ENCODE results near the gene WDR44. TPM values are rescaled to one million over a fixed set of nuclear protein-coding genes. Genes with fewer than 3 reads are reported as not detected.

Gene WDR44
- total and polyA plus RNA-seq, 2 of the 4 experiments (the other 2 are of a cell fraction): 10.0 to 11.8 TPM

- no peak overlapping the region for H2BK20ac ChIP-seq (ENCODE audit: low read depth, low read length)
- ChIA-PET CTCF (no interaction called here), POLR2A (ENCODE audit: unreplicated experiment) (no interaction called here)
- H2AFZ ChIP-seq (replicated peaks; ENCODE audit: low read length, poor library complexity): no peak overlapping the region
- H2AK9ac ChIP-seq (replicated peaks; ENCODE audit: low read depth, low read length, poor library complexity): no peak overlapping the region
- TF ChIP-seq MAFK (IDR thresholded peaks at IDR 0.05; ENCODE audit: low read depth, low read length): peak; percentile 39
- no peak for TF ChIP-seq BHLHE40 (IDR thresholded peaks at IDR 0.05; ENCODE audit: low read depth, low read length)
- no peak overlapping the region for H3K9ac ChIP-seq (ENCODE audit: low read depth, low read length)
- in situ Hi-C loops (cut with MboI; ENCODE audit: low sequenced_read_pairs) (no loop called here), dilution Hi-C loops (cut with HindIII; ENCODE audit: low sequenced_read_pairs, unreplicated experiment) (no loop called here), intact Hi-C loops (cut with micrococcal nuclease) (no loop called here)
- H2BK120ac ChIP-seq (ENCODE audit: low read depth, low read length): no peak overlapping the region
- H3K4ac ChIP-seq (ENCODE audit: low read depth, low read length): no peak overlapping the region
- H3K18ac ChIP-seq (ENCODE audit: low read depth, low read length): no peak overlapping the region
- no peaks in the 10 kb centered on the region for H3K27me3 ChIP-seq (ENCODE audit: control insufficient read depth, insufficient read depth, low read length)
- DNase-seq (no peak), ATAC-seq (ENCODE audit: low read depth) (no peak)
- no peaks in the 10 kb centered on the region for H3K4me1 ChIP-seq (ENCODE audit: control insufficient read depth, insufficient read depth, low read length)
- H3K56ac ChIP-seq (ENCODE audit: extremely low read depth, insufficient read depth, low read length): no peak overlapping the region
- WGBS, 2 experiments (ENCODE audit: extremely low coverage in 2 of 2, insufficient read length in 1 of 2): no CpG with 5 or more reads among the region's 1 CpG
- H3K9me1 ChIP-seq (ENCODE audit: insufficient read depth, low read length): no peaks in the 10 kb centered on the region
- no peak overlapping the region for H2BK5ac ChIP-seq (ENCODE audit: low read depth, low read length, poor library complexity, severe bottlenecking)
- H4K20me1 ChIP-seq (ENCODE audit: insufficient read depth, low read length): no peaks in the 10 kb centered on the region
- H3K4me3 ChIP-seq (ENCODE audit: insufficient read depth, low read depth, low read length): no peak overlapping the region
- no peaks in the 10 kb centered on the region for H3K9me3 ChIP-seq (ENCODE audit: control insufficient read depth, insufficient read depth, low read length)
- no TSS peak for BruUV-seq (replicated peaks)
- H3K23ac ChIP-seq (ENCODE audit: low read depth, low read length): no peak overlapping the region
- H3K27ac ChIP-seq (ENCODE audit: insufficient read depth, low read length): no peak overlapping the region
- no peak overlapping the region for H3K4me2 ChIP-seq (ENCODE audit: low read depth, low read length)
- H2AK5ac ChIP-seq (ENCODE audit: low read depth, low read length): no peak overlapping the region
- no peak overlapping the region for H4K5ac ChIP-seq (ENCODE audit: low read depth, low read length)
- H3K14ac ChIP-seq (replicated peaks; ENCODE audit: low read depth, low read length): no peak overlapping the region
- H2BK15ac ChIP-seq (ENCODE audit: low read depth, low read length): no peak overlapping the region
- no peak overlapping the region for H4K91ac ChIP-seq (ENCODE audit: insufficient read depth, low read depth, low read length)
- H3K36me3 ChIP-seq (ENCODE audit: control insufficient read depth, insufficient read depth, low read length): peaks cover 3% of the 10 kb centered on the region; the same call in 1 of the 2 replicates
- no peaks in the 10 kb centered on the region for H3K79me1 ChIP-seq (ENCODE audit: low read depth in 1 of 2, low read length in 2 of 2)
- H4K8ac ChIP-seq (ENCODE audit: low read depth in 2 of 2, low read length in 2 of 2): no peak overlapping the region
These were observed 91.4 kb downstream of the WDR44 start for GRCh38 chrX:118437283-118437682.

Measured in IMR-90 (cell line).